Activated CD4-positive, alpha-beta T cell treated with anti-CD3 and anti-CD28 coated beads, Interleukin-10, Interleukin-2, amounts not matched to agents 100 ng/mL and 50 ng/mL, durations not matched to agents 16 hours and 8 hours (primary cell): ENCODE results near the gene USP6NL.
"Not testable (repeated sequence)": the region's sequence is repeated elsewhere in the genome, so short reads cannot be mapped to it uniquely, and the experiment has no call there.

Experiments used
- DNase-seq: peaks from one replicate; pipeline ENCODE4 v3.0.0-alpha.2; 2020

USP6NL gene

GRCh38 chr10:11611248-11612020 is at the start of gene USP6NL:
TSS of gene USP6NL (minus strand) at chr10:11611650. CDS start at chr10:11597634, 14,016 bp downstream.
- peak; percentile 74 for DNase-seq

GRCh38 chr10:11658801-11659368 is 47.4 kb upstream of the USP6NL start:
- DNase-seq = no peak

GRCh38 chr10:11655836-11656235 is 44.4 kb upstream of the USP6NL start:
- no peak for DNase-seq

- no peak for DNase-seq
These were observed 43.2 kb upstream of the USP6NL start for GRCh38 chr10:11654659-11655058.

- no peak for DNase-seq
These were observed 42.5 kb upstream of the USP6NL start for GRCh38 chr10:11653758-11654471.

GRCh38 chr10:11647676-11648075 is 36.2 kb upstream of the USP6NL start:
- no peak for DNase-seq

GRCh38 chr10:11646450-11646849 is 35.0 kb upstream of the USP6NL start:
- no peak for DNase-seq

GRCh38 chr10:11643039-11643438 is 31.6 kb upstream of the USP6NL start:
- DNase-seq = no peak

- no peak for DNase-seq
These were observed 31.1 kb upstream of the USP6NL start for GRCh38 chr10:11642566-11642965.

- no peak for DNase-seq
These were observed 28.7 kb upstream of the USP6NL start for GRCh38 chr10:11639849-11640764.

- no peak for DNase-seq
These were observed 27.9 kb upstream of the USP6NL start for GRCh38 chr10:11639362-11639761.

GRCh38 chr10:11638055-11638698 is 26.7 kb upstream of the USP6NL start:
- DNase-seq = no peak

GRCh38 chr10:11636697-11637303 is 25.4 kb upstream of the USP6NL start:
- DNase-seq = no peak

- DNase-seq = peak; percentile 87
These were observed 20.6 kb upstream of the USP6NL start for GRCh38 chr10:11631890-11632587.

- no peak for DNase-seq
These were observed 19.8 kb upstream of the USP6NL start for GRCh38 chr10:11631291-11631690.

- DNase-seq = no peak
These were observed 18.3 kb upstream of the USP6NL start for GRCh38 chr10:11629731-11630130.

- DNase-seq = not testable (repeated sequence)
These were observed 16.5 kb upstream of the USP6NL start for GRCh38 chr10:11627941-11628340.

GRCh38 chr10:11626071-11626470 is 14.6 kb upstream of the USP6NL start:
- no peak for DNase-seq

GRCh38 chr10:11625019-11625735 is 13.7 kb upstream of the USP6NL start:
- no peak for DNase-seq

- no peak for DNase-seq
These were observed 5.8 kb upstream of the USP6NL start for GRCh38 chr10:11617233-11617632.

- no peak for DNase-seq
These were observed 4.6 kb upstream of the USP6NL start for GRCh38 chr10:11616021-11616420.
